Smooth muscle cell (in vitro differentiated cells): Measurements from ENCODE around the gene VLDLR. TPM values are rescaled to one million over a fixed set of nuclear protein-coding genes. Genes with fewer than 3 reads are reported as not detected.

Experiments
- DNase-seq: peaks from one replicate; lab custom pipeline; 2025; ENCODE audit not compliant: unreplicated experiment; lab: John Stamatoyannopoulos, UW
- H2AFZ ChIP-seq: fragments of 200-600 bp; sonication (generic); 2 replicates; pipeline ENCODE4 v1.6.0; 2016; ENCODE audit warnings: antibody characterized with exemption, low read depth, mild to moderate bottlenecking
- H3F3A ChIP-seq: fragments of 200-600 bp; sonication (generic); 2 replicates; pipeline ENCODE4 v1.6.0; 2017; ENCODE audit warnings: antibody characterized with exemption, low read depth
- H3K27ac ChIP-seq: fragments of 200-600 bp; sonication (generic); 2 replicates; pipeline ENCODE4 v1.5.1; 2016; ENCODE audit warnings: low read depth, mild to moderate bottlenecking
- H3K27me3 ChIP-seq: fragments of 200-600 bp; sonication (generic); 2 replicates; pipeline ENCODE4 v1.6.1; 2016; ENCODE audit warnings: low read depth, mild to moderate bottlenecking
- H3K36me3 ChIP-seq: fragments of 200-600 bp; sonication (generic); 2 replicates; pipeline ENCODE4 v1.5.1; 2016; ENCODE audit warnings: low read depth
- H3K4me1 ChIP-seq: fragments of 200-600 bp; sonication (generic); 2 replicates; pipeline ENCODE4 v1.5.1; 2016; ENCODE audit warnings: low read depth
- H3K4me2 ChIP-seq: fragments of 200-600 bp; sonication (generic); 2 replicates; pipeline ENCODE4 v1.6.0; 2016; ENCODE audit warnings: mild to moderate bottlenecking
- H3K4me3 ChIP-seq: fragments of 200-600 bp; sonication (generic); 2 replicates; pipeline ENCODE4 v1.5.1; 2016; ENCODE audit warnings: mild to moderate bottlenecking
- H3K79me2 ChIP-seq: fragments of 200-600 bp; sonication (generic); 2 replicates; pipeline ENCODE4 v1.6.0; 2016; ENCODE audit warnings: low read depth, mild to moderate bottlenecking
- H3K9ac ChIP-seq: fragments of 200-600 bp; sonication (generic); 2 replicates; pipeline ENCODE4 v1.6.0; 2016; ENCODE audit warnings: low read depth
- H3K9me3 ChIP-seq: fragments of 200-600 bp; sonication (generic); replicated peaks from 2 replicates; pipeline ENCODE4 v1.5.1; 2016; ENCODE audit warnings: low read depth
- H4K20me1 ChIP-seq: fragments of 200-600 bp; sonication (generic); 2 replicates; pipeline ENCODE4 v1.6.0; 2016; ENCODE audit warnings: low read depth
- WGBS: methylation state at CpG from one replicate; pipeline ENCODE4 v1.1.7; 2016; ENCODE audit warnings: low lambda C conversion rate; 5-methylcytosine and 5-hydroxymethylcytosine counted together
- polyA plus RNA-seq: library from polyadenylated mRNA; unstranded; fragments of >200 nt; fragmentation: Nextera tagmentation; extraction: Ambion mirVana; gene quantifications from 2 replicates; pipeline ENCODE4 v1.2.1, GENCODE V29; 2016
- total RNA-seq: library from RNA; depleted of rRNA; stranded (reverse); fragments of >200 nt; gene quantifications from 2 replicates; pipeline ENCODE4 v1.2.3, GENCODE V29; 2014
- TF ChIP-seq, protein P1 (sequence below): fragments of 200-600 bp; sonication (generic); IDR thresholded peaks from 2 replicates; pipeline ENCODE4 v1.5.1; 2017; ENCODE audit warnings: borderline replicate concordance, mild to moderate bottlenecking, antibody characterized with exemption; ENCODE audit not compliant: insufficient read depth, poor library complexity, severe bottlenecking

Gene VLDLR
- total and polyA plus RNA-seq, 2 experiments from 2014 or later, result 14.1 to 37.5 TPM

DNA sequence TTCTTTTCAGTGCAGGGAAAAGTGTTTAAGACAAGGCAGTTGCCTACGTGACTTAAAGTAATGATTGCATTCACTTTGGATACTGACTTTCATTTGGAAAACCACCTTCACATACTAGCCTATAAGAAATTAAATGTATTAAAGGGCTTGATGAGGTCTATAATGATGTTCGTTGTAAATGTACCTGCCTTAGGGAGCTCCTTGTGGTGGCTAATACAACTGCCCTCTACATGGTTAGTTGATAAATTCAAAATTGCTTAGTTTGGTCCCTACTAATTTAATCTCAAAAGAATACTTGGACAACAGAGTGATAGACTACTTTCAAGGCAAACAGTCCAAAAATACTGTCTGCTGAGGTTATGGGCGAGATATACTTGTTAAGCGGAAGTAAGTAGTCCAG, 3.8 kb downstream of the VLDLR start:
- Histone ChIP-seq H3F3A (no peaks in the 10 kb centered on the region), H3K79me2 (peaks cover 63% of the 10 kb centered on the region), H3K27ac (no peak overlapping the region), H3K4me1 (no peaks in the 10 kb centered on the region), H3K27me3 (no peaks in the 10 kb centered on the region), H4K20me1 (peaks cover 55% of the 10 kb centered on the region), H3K9me3 (no peaks in the 10 kb centered on the region), H3K4me3 (no peak overlapping the region), H3K9ac (no peak overlapping the region), H3K36me3 (no peaks in the 10 kb centered on the region), H3K4me2 (no peak overlapping the region), H2AFZ (no peak overlapping the region)
- no peak for DNase-seq
- WGBS, result 93% methylated on average over 4 of the region's 4 CpGs
- TF ChIP-seq, protein P1, sequence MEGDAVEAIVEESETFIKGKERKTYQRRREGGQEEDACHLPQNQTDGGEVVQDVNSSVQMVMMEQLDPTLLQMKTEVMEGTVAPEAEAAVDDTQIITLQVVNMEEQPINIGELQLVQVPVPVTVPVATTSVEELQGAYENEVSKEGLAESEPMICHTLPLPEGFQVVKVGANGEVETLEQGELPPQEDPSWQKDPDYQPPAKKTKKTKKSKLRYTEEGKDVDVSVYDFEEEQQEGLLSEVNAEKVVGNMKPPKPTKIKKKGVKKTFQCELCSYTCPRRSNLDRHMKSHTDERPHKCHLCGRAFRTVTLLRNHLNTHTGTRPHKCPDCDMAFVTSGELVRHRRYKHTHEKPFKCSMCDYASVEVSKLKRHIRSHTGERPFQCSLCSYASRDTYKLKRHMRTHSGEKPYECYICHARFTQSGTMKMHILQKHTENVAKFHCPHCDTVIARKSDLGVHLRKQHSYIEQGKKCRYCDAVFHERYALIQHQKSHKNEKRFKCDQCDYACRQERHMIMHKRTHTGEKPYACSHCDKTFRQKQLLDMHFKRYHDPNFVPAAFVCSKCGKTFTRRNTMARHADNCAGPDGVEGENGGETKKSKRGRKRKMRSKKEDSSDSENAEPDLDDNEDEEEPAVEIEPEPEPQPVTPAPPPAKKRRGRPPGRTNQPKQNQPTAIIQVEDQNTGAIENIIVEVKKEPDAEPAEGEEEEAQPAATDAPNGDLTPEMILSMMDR, result no peak

DNA sequence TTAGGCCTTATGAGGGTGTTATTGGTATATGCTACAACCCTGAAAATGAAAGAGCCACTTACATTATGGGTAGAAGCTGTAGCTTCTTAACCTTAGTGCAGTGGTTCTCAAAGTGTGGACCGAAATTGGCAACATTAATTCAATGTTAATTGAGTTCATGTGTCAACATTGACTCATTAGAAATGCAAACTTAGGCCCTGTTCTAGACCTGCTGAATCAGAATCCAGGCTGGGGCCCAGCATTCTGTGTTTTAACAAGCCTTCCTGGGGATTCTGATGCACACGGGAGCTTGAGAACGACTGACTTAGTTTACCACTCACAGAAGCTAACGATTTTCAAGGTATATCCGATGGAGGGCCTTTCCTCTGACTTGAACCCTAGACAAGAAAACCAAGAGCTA, 7.3 kb downstream of the VLDLR start:
- Histone ChIP-seq H3K9me3 (no peaks in the 10 kb centered on the region), H2AFZ (no peak overlapping the region), H3K36me3 (no peaks in the 10 kb centered on the region), H3K9ac (no peak overlapping the region), H3K79me2 (peaks cover 67% of the 10 kb centered on the region), H3K4me2 (no peak overlapping the region), H3K27ac (no peak overlapping the region), H3F3A (no peaks in the 10 kb centered on the region), H4K20me1 (peaks cover 80% of the 10 kb centered on the region), H3K4me3 (no peak overlapping the region), H3K27me3 (no peaks in the 10 kb centered on the region), H3K4me1 (peaks cover 15% of the 10 kb centered on the region)
- TF ChIP-seq, protein P1, result no peak
- 93% methylated on average over 5 of the region's 5 CpGs for WGBS
- no peak for DNase-seq

DNA sequence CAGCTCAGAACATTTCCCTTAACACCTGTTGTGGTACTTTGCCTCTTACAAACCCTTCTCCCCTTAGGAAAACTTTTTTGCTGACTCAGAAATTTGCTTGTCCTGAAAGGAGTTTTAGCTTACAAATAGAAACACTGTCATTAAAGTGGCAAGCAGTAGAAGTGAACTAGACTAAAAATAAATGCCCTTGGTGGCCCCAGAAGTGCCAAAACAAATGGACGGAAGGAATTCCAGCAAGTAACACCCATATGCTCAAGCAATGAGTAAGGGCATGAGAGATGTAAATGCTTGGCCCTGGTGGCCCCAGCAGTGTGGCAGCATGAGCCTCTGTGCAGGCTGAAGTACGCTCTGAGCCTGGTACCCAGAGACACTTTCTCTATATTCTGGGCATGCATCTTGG, 8.6 kb downstream of the VLDLR start:
- Histone ChIP-seq H3K27me3 (no peaks in the 10 kb centered on the region), H3K4me1 (peaks cover 15% of the 10 kb centered on the region), H2AFZ (no peak overlapping the region), H3K4me3 (no peak overlapping the region), H4K20me1 (peaks cover 79% of the 10 kb centered on the region), H3F3A (no peaks in the 10 kb centered on the region), H3K4me2 (no peak overlapping the region), H3K9ac (no peak overlapping the region), H3K9me3 (no peaks in the 10 kb centered on the region), H3K27ac (no peak overlapping the region), H3K36me3 (no peaks in the 10 kb centered on the region), H3K79me2 (peaks cover 55% of the 10 kb centered on the region)
- no peak for DNase-seq
- TF ChIP-seq, protein P1, result no peak
- WGBS, result 93% methylated on average over 2 of the region's 2 CpGs

DNA sequence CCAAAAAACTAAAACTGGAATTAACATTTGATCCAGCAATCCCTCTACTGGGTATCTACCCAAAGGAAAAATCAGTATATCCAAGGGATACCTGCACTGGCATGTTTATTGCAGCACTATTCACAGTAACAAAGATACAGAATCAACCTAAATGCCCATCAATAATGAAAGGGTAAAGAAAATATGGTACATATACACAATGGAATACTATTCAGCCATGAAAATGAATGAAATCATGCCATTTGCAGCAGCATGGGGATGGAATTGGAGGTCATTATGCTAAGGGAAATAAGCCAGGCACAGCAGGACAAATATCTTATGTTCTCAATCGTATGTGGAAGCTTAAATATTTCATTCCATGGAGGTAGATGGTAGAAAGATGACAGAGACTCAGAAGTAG, 9.7 kb downstream of the VLDLR start:
- Histone ChIP-seq H3K36me3 (no peaks in the 10 kb centered on the region), H3K9me3 (no peaks in the 10 kb centered on the region), H3K4me2 (no peak overlapping the region), H3K79me2 (peaks cover 50% of the 10 kb centered on the region), H3F3A (no peaks in the 10 kb centered on the region), H3K4me1 (peaks cover 15% of the 10 kb centered on the region), H3K9ac (no peak overlapping the region), H3K27me3 (no peaks in the 10 kb centered on the region), H3K27ac (no peak overlapping the region), H3K4me3 (no peak overlapping the region), H2AFZ (no peak overlapping the region), H4K20me1 (peaks cover 68% of the 10 kb centered on the region)
- DNase-seq, result no peak
- TF ChIP-seq, protein P1, result no peak
- 96% methylated on average over 1 of the region's 1 CpG for WGBS
